Fibroblast of skin of left quadriceps (primary cell): ENCODE results near the gene OR6F1.
"Not testable (repeated sequence)": the region's sequence is repeated elsewhere in the genome, so short reads cannot be mapped to it uniquely, and the experiment has no call there.

Experiments
- DNase-seq, 2 experiments: peaks; one replicate each; pipeline ENCODE4 v3.0.0-alpha.2; 2013; ENCODE audit warnings: low read depth in 2 of 2

OR6F1 gene

GRCh38 chr1:247716546-247716945 is at the start of gene OR6F1:
Gene OR6F1, minus strand, starts transcription at chr1:247716646. Its CDS starts 3,891 bp downstream, at chr1:247712755.
- no peak for DNase-seq

GRCh38 chr1:247760456-247760855 is 44.0 kb upstream of the OR6F1 start, which contains the start of gene OR1C1:
Gene OR1C1, minus strand, starts transcription at chr1:247760556. Its CDS starts 2,150 bp downstream, at chr1:247758406.
- DNase-seq = no peak

- DNase-seq = not testable (repeated sequence)
These were observed 37.9 kb upstream of the OR6F1 start for GRCh38 chr1:247754311-247754710.

GRCh38 chr1:247749870-247750269 is 33.4 kb upstream of the OR6F1 start:
- DNase-seq = no peak

GRCh38 chr1:247748041-247748440 is 31.6 kb upstream of the OR6F1 start, which contains the start of gene OR14A2:
Gene OR14A2, minus strand, starts transcription at chr1:247748141.
- no peak for DNase-seq

- DNase-seq = no peak
These were observed 31.2 kb upstream of the OR6F1 start for GRCh38 chr1:247747616-247748015.

- no peak for DNase-seq
These were observed 30.0 kb upstream of the OR6F1 start for GRCh38 chr1:247746391-247746935.

GRCh38 chr1:247742215-247742760 is 25.8 kb upstream of the OR6F1 start:
- not testable (repeated sequence) for DNase-seq

GRCh38 chr1:247741756-247742155 is 25.3 kb upstream of the OR6F1 start:
- DNase-seq = no peak

- no peak for DNase-seq
These were observed 24.3 kb upstream of the OR6F1 start for GRCh38 chr1:247740721-247741120.

- DNase-seq = no peak
These were observed 21.9 kb upstream of the OR6F1 start, which contains the start of gene OR14K1 for GRCh38 chr1:247738315-247738714. Gene OR14K1, plus strand, starts transcription at chr1:247738615. Its CDS starts 0 bp downstream, at chr1:247738615.

GRCh38 chr1:247721222-247721621 is 4.8 kb upstream of the OR6F1 start:
- DNase-seq = no peak

GRCh38 chr1:247713753-247714152 is 2.7 kb downstream of the OR6F1 start:
- DNase-seq = no peak

- not testable (repeated sequence) for DNase-seq
These were observed 5.8 kb downstream of the OR6F1 start for GRCh38 chr1:247710681-247711080.

- no peak for DNase-seq
These were observed 15.1 kb downstream of the OR6F1 start for GRCh38 chr1:247701338-247701737.

GRCh38 chr1:247681288-247681897 is 35.1 kb downstream of the OR6F1 start:
- DNase-seq = no peak

- no peak for DNase-seq
These were observed 36.3 kb downstream of the OR6F1 start for GRCh38 chr1:247680171-247680570.

- DNase-seq = no peak
These were observed 36.8 kb downstream of the OR6F1 start, which contains the start of gene OR13G1 for GRCh38 chr1:247679639-247680038. Gene OR13G1, minus strand, starts transcription at chr1:247679739. Its CDS starts 6,698 bp downstream, at chr1:247673041.

- no peak for DNase-seq
These were observed 47.2 kb downstream of the OR6F1 start for GRCh38 chr1:247669225-247669624.
